Neural progenitor cell (in vitro differentiated cells): Measurements from ENCODE around the gene FMO4. TPM values are rescaled to one million over a fixed set of nuclear protein-coding genes. Genes with fewer than 3 reads are reported as not detected.

Source experiments
- DNase-seq: peaks from one replicate; pipeline ENCODE4 v3.0.0-alpha.2; 2016; ENCODE audit warnings: low spot score
- H2AFZ ChIP-seq: fragments of 200-600 bp; sonication (generic); replicated peaks from 2 replicates; pipeline ENCODE4 v1.6.1; 2016; ENCODE audit warnings: antibody characterized with exemption
- H3F3A ChIP-seq: fragments of 200-600 bp; sonication (generic); 2 replicates; pipeline ENCODE4 v1.6.1; 2016; ENCODE audit warnings: antibody characterized with exemption, low read depth
- H3K27ac ChIP-seq: fragments of 200-600 bp; sonication (generic); 2 replicates; pipeline ENCODE4 v1.5.1; 2016; ENCODE audit warnings: mild to moderate bottlenecking
- H3K27me3 ChIP-seq: fragments of 200-600 bp; sonication (generic); 2 replicates; pipeline ENCODE4 v1.6.1; 2016; ENCODE audit warnings: mild to moderate bottlenecking, moderate library complexity
- H3K36me3 ChIP-seq: fragments of 200-600 bp; sonication (generic); 2 replicates; pipeline ENCODE4 v1.5.1; 2016
- H3K4me1 ChIP-seq: fragments of 200-600 bp; sonication (generic); 2 replicates; pipeline ENCODE4 v1.6.1; 2016; ENCODE audit warnings: mixed run types
- H3K4me2 ChIP-seq: fragments of 200-600 bp; sonication (generic); 2 replicates; pipeline ENCODE4 v1.6.1; 2016
- H3K4me3 ChIP-seq: fragments of 200-600 bp; sonication (generic); 2 replicates; pipeline ENCODE4 v1.5.1; 2016
- H3K79me2 ChIP-seq: fragments of 200-600 bp; sonication (generic); 2 replicates; pipeline ENCODE4 v1.6.1; 2016; ENCODE audit warnings: low read depth
- H3K9ac ChIP-seq: fragments of 200-600 bp; sonication (generic); 2 replicates; pipeline ENCODE4 v1.6.1; 2016
- H3K9me3 ChIP-seq: fragments of 200-600 bp; sonication (generic); 2 replicates; pipeline ENCODE4 v1.5.1; 2016; ENCODE audit warnings: low read depth
- H4K20me1 ChIP-seq: fragments of 200-600 bp; sonication (generic); 2 replicates; pipeline ENCODE4 v1.6.1; 2016; ENCODE audit warnings: low read depth
- H3K27ac Mint-ChIP-seq: 3 replicates; pipeline ENCODE4 v1.8.0; 2021; ENCODE audit warnings: mixed read lengths
- H3K27me3 Mint-ChIP-seq: 2 replicates; pipeline ENCODE4 v1.8.0; 2022; ENCODE audit warnings: low read depth, mild to moderate bottlenecking, inconsistent platforms, moderate library complexity, mixed read lengths; ENCODE audit not compliant: insufficient read depth
- H3K36me3 Mint-ChIP-seq: 3 replicates; pipeline ENCODE4 v1.8.0; 2021; ENCODE audit warnings: mixed read lengths
- H3K4me1 Mint-ChIP-seq: 3 replicates; pipeline ENCODE4 v1.8.0; 2021; ENCODE audit warnings: mixed read lengths
- H3K4me3 Mint-ChIP-seq: 3 replicates; pipeline ENCODE4 v1.8.0; 2021; ENCODE audit warnings: mild to moderate bottlenecking, moderate library complexity, mixed read lengths
- H3K9me3 Mint-ChIP-seq: 3 replicates; pipeline ENCODE4 v1.8.0; 2020; ENCODE audit warnings: mixed read lengths
- EZH2 ChIP-seq: fragments of 200-600 bp; sonication (generic); IDR thresholded peaks from 2 replicates; pipeline ENCODE4 v1.6.1; 2017; ENCODE audit warnings: antibody characterized with exemption, mild to moderate bottlenecking, moderate library complexity
- EZH2phosphoT487 ChIP-seq: fragments of 200-600 bp; sonication (generic); IDR thresholded peaks from 2 replicates; pipeline ENCODE4 v1.6.1; 2017; ENCODE audit warnings: antibody characterized with exemption
- total RNA-seq: library from RNA; depleted of rRNA; stranded (reverse); fragments of >200 nt; gene quantifications from 2 replicates; pipeline ENCODE4 v1.2.3, GENCODE V29; 2015; ENCODE audit warnings: low replicate concordance
- TF ChIP-seq, protein P1 (sequence below): fragments of 200-600 bp; sonication (generic); IDR thresholded peaks from 2 replicates; pipeline ENCODE4 v1.5.1; 2017; ENCODE audit warnings: antibody characterized with exemption, mild to moderate bottlenecking

The FMO4 gene
- total RNA-seq, 1 donor from 2014 or later: 8.3 TPM

DNA sequence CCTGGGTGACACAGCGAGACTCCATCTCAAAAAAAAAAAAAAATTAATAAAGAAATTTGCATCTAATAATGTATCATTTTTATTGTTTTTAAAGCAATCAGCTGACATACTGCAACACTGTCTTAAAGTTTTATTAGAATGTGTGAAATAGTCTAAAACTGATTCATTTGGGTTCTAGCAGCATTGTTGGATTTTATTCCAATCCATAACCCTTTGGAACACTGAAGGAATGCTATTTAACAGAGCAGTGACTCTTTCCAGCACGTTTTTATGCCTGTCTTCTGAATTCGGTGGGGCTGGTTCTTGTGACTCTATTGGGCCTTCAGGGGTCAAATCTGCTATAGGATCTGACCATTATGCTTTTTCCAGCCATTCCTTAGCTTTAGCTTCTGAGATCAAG is 18.2 kb upstream of the FMO4 start:
- Mint-ChIP-seq H3K4me3 (no peak overlapping the region), H3K36me3 (no peaks in the 10 kb centered on the region), H3K27me3 (peaks cover 6% of the 10 kb centered on the region), H3K27ac (no peak overlapping the region), H3K4me1 (no peaks in the 10 kb centered on the region), H3K9me3 (peaks cover 24% of the 10 kb centered on the region)
- Histone ChIP-seq H3K9ac (no peak overlapping the region), H3K79me2 (no peaks in the 10 kb centered on the region), H3K9me3 (peaks cover 3% of the 10 kb centered on the region), H3K27me3 (no peaks in the 10 kb centered on the region), H3K4me3 (no peak overlapping the region), H4K20me1 (no peaks in the 10 kb centered on the region), H2AFZ (no peak overlapping the region), H3K27ac (no peak overlapping the region), H3F3A (no peaks in the 10 kb centered on the region), H3K4me1 (peaks cover 4% of the 10 kb centered on the region), H3K4me2 (no peak overlapping the region), H3K36me3 (no peaks in the 10 kb centered on the region)
- no peak for DNase-seq
- TF ChIP-seq EZH2phosphoT487 (no peak), EZH2 (no peak)
- TF ChIP-seq, protein P1, sequence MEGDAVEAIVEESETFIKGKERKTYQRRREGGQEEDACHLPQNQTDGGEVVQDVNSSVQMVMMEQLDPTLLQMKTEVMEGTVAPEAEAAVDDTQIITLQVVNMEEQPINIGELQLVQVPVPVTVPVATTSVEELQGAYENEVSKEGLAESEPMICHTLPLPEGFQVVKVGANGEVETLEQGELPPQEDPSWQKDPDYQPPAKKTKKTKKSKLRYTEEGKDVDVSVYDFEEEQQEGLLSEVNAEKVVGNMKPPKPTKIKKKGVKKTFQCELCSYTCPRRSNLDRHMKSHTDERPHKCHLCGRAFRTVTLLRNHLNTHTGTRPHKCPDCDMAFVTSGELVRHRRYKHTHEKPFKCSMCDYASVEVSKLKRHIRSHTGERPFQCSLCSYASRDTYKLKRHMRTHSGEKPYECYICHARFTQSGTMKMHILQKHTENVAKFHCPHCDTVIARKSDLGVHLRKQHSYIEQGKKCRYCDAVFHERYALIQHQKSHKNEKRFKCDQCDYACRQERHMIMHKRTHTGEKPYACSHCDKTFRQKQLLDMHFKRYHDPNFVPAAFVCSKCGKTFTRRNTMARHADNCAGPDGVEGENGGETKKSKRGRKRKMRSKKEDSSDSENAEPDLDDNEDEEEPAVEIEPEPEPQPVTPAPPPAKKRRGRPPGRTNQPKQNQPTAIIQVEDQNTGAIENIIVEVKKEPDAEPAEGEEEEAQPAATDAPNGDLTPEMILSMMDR: no peak

DNA sequence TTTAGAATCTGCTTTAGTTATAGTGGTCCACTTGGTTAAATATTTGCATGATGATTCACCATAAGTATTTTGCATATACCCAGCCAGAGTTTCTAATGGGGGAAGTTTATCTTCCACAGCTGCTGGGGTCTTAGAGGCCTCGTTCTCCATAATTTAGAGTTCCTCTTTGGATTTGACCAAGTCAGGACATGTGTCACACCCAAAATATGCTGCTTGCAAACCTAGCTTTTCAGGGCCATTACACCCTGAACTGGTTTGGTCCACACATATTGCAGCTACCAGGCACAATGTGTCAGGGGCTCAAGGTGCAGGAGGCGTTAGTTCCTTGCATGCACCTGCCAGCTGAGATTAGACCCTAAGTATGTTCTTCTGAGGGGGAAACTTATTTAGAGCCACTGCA is 17.1 kb upstream of the FMO4 start:
- H2AFZ ChIP-seq: no peak overlapping the region
- H3K4me1 Mint-ChIP-seq: no peaks in the 10 kb centered on the region
- H3F3A ChIP-seq: no peaks in the 10 kb centered on the region
- H3K4me2 ChIP-seq: no peak overlapping the region
- H3K27me3 Mint-ChIP-seq: peaks cover 2% of the 10 kb centered on the region
- no peak overlapping the region for H3K4me3 ChIP-seq
- no peak overlapping the region for H3K27ac Mint-ChIP-seq
- H3K4me1 ChIP-seq: peaks cover 4% of the 10 kb centered on the region
- peaks cover 5% of the 10 kb centered on the region for H3K9me3 ChIP-seq
- H3K9ac ChIP-seq: no peak overlapping the region
- no peak for DNase-seq
- H3K36me3 Mint-ChIP-seq: no peaks in the 10 kb centered on the region
- H4K20me1 ChIP-seq: no peaks in the 10 kb centered on the region
- H3K79me2 ChIP-seq: no peaks in the 10 kb centered on the region
- H3K4me3 Mint-ChIP-seq: no peak overlapping the region
- H3K27ac ChIP-seq: no peak overlapping the region
- H3K36me3 ChIP-seq: no peaks in the 10 kb centered on the region
- no peaks in the 10 kb centered on the region for H3K27me3 ChIP-seq
- H3K9me3 Mint-ChIP-seq: peaks cover 33% of the 10 kb centered on the region
- TF ChIP-seq EZH2: no peak
- TF ChIP-seq EZH2phosphoT487: no peak
- TF ChIP-seq, protein P1: no peak

GRCh38 chr1:171298696-171299095 is 15.3 kb upstream of the FMO4 start:
- Mint-ChIP-seq H3K36me3 (no peaks in the 10 kb centered on the region), H3K4me3 (no peak overlapping the region), H3K27me3 (peaks cover 2% of the 10 kb centered on the region), H3K4me1 (no peaks in the 10 kb centered on the region), H3K9me3 (peaks cover 36% of the 10 kb centered on the region), H3K27ac (no peak overlapping the region)
- TF ChIP-seq EZH2phosphoT487 (no peak), EZH2 (no peak)
- TF ChIP-seq, protein P1: no peak
- no peaks in the 10 kb centered on the region for H3F3A ChIP-seq
- H3K9me3 ChIP-seq: peaks cover 5% of the 10 kb centered on the region
- peaks cover 5% of the 10 kb centered on the region for H3K36me3 ChIP-seq
- no peaks in the 10 kb centered on the region for H4K20me1 ChIP-seq
- H3K79me2 ChIP-seq: no peaks in the 10 kb centered on the region
- H3K4me2 ChIP-seq: no peak overlapping the region
- no peak for DNase-seq
- H3K27ac ChIP-seq: no peak overlapping the region
- H2AFZ ChIP-seq: no peak overlapping the region
- no peak overlapping the region for H3K9ac ChIP-seq
- peaks cover 4% of the 10 kb centered on the region for H3K4me1 ChIP-seq
- H3K27me3 ChIP-seq: no peaks in the 10 kb centered on the region
- no peak overlapping the region for H3K4me3 ChIP-seq
